Heart left ventricle (tissue), 16 donors: ENCODE results near the gene NPVF. TPM values are rescaled to one million over a fixed set of nuclear protein-coding genes. Genes with fewer than 3 reads are reported as not detected.

Source experiments
- ATAC-seq, 4 donors: fragments of 200-7000 bp; cut with Tn5 transposase; one replicate each; pipeline ENCODE4 v1.9.1; 2020 to 2022; ENCODE audit warnings: moderate library complexity in 4 of 4, mild to moderate bottlenecking in 3 of 4, moderate number of reproducible peaks in 1 of 4
- DNase-seq, 5 donors: peaks; one replicate each; pipeline ENCODE4 v3.0.0-alpha.2; 2020
- H3K27ac ChIP-seq, 12 donors: fragments of 200-600 bp; sonication (generic) in 4 of 12; one replicate each; pipeline versions ENCODE4 v1.5.0 to v1.8.0; 2016 to 2022; ENCODE audit warnings: mild to moderate bottlenecking in 2 of 12
- H3K27me3 ChIP-seq, 9 donors: fragments of 200-600 bp; sonication (generic) in 2 of 9; one replicate each; pipeline versions ENCODE4 v1.5.1 to v1.8.0; 2016 to 2022; ENCODE audit warnings: mild to moderate bottlenecking in 3 of 9
- H3K36me3 ChIP-seq, 9 donors: fragments of 200-600 bp; sonication (generic) in 2 of 9; one replicate each; pipeline versions ENCODE4 v1.5.0 to v1.8.0; 2018 to 2022; ENCODE audit warnings: mild to moderate bottlenecking in 2 of 9
- H3K4me1 ChIP-seq, 12 donors: fragments of 200-600 bp; sonication (generic) in 4 of 12; one replicate each; pipeline versions ENCODE4 v1.5.0 to v1.8.0; 2016 to 2022; ENCODE audit warnings: mild to moderate bottlenecking in 3 of 12
- H3K4me3 ChIP-seq, 12 donors: fragments of 200-600 bp; sonication (generic) in 4 of 12; one replicate each; pipeline versions ENCODE4 v1.5.0 to v1.8.0; 2017 to 2022; ENCODE audit warnings: mild to moderate bottlenecking in 9 of 12, moderate library complexity in 4 of 12
- H3K9me3 ChIP-seq, 12 donors: fragments of 200-600 bp; sonication (generic) in 4 of 12; one replicate each; pipeline versions ENCODE4 v1.5.0 to v1.8.0; 2016 to 2022; ENCODE audit warnings: mild to moderate bottlenecking in 1 of 12
- CTCF ChIP-seq, 12 donors: fragments of 200-600 bp; sonication (generic) in 4 of 12; IDR thresholded peaks; one replicate each; pipeline versions ENCODE4 v1.5.0 to v1.8.0; 2018 to 2022; ENCODE audit warnings: antibody characterized with exemption in 12 of 12, mild to moderate bottlenecking in 5 of 12
- POLR2A ChIP-seq, 2 donors: fragments of 450-650 bp; IDR thresholded peaks; one replicate each; pipeline ENCODE4 v1.6.1; 2017; ENCODE audit warnings: antibody characterized with exemption in 2 of 2, mild to moderate bottlenecking in 2 of 2, moderate library complexity in 2 of 2
- WGBS, 4 donors: extraction: QIAGEN DNeasy Blood & Tissue Kit in 2 of 4; methylation state at CpG; one replicate each; pipeline versions ENCODE4 v1.1.5 to v1.1.7; 2013 to 2018; 5-methylcytosine and 5-hydroxymethylcytosine counted together
- intact Hi-C, 10 donors: fragments of 100-400 bp; cut with DNase I; formaldehyde crosslinking; loops; one replicate each; pipeline versions ENCODE4 v1.11.1 to v1.14.2; 2022
- polyA plus RNA-seq, 2 donors: library from polyadenylated mRNA; stranded (reverse); fragments of 200-250 nt; gene quantifications; one replicate each; pipeline ENCODE4 v1.2.3, GENCODE V29; 2013
- total RNA-seq, 9 donors: library from RNA; depleted of rRNA in 2 of 9; stranded (reverse); fragments of >200 nt in 2 of 9; fragmentation: NEBNext Ultra II Directional in 3 of 9; extraction: Animal tissue kit (Norgen Biotek cat#: 25700) in 3 of 9; gene quantifications; one replicate each; pipeline versions ENCODE4 v1.1.0 to v1.2.4, GENCODE V29; 2016 to 2023
- donor health status: ischemic (EF 13 %, LVEDD 7.1; RV severe dilation, severe dysfunction).
- donor health status: healthy with polysubstance abuse.
- donor health status: DM: no; HTN: yes; CAD: no.
- donor health status: DM: no; HTN: no; CAD: no.
- donor health status: ischemic (EF 25% LVEDD 6.9; RV normal size, moderate dysfunction).
- donor health status: ischemic (EF 25% LVEDD 5.7; RV mildly dilated, moderate dysfunction).
- donor health status: healthy.
- donor health status: DM: yes; HTN: yes; CAD: no.
- donor health status: ischemic (EF 35%, LVEDD 5.7; RV mildly dilated, moderate dysfunction).
- donor health status: nonischemic (EF 11% LVEDD 7.7; RV severe dilation, severe dysfunction).
- donor health status: DM: yes; HTN: yes; CAD: no.
- donor health status: PGD.
- donor health status: ischemic (EF 29% LVEDD 5.4; RV normal size, mild dysfunction).
- donor health status: nonischemic (EF 23%, LVEDD 6.1; RV moderate dilation, normal function).

NPVF gene
- total and polyA plus RNA-seq, 11 donors, result not detected

- DNase-seq (no peak), ATAC-seq (no peak)
- intact Hi-C loops, result no loop called here
- H3K9me3 ChIP-seq, result no peaks in the 10 kb centered on the region
- no peak overlapping the region for H3K27ac ChIP-seq
- no peaks in the 10 kb centered on the region for H3K36me3 ChIP-seq
- H3K4me3 ChIP-seq, result no peak overlapping the region
- 64 to 72% (median 69%) methylated on average over 8 of the region's 8 CpGs for WGBS, 4 donors
- peaks cover 0 to 3% (median 0%) of the 10 kb centered on the region in 9 donors for H3K27me3 ChIP-seq
- TF ChIP-seq POLR2A (IDR thresholded peaks at IDR 0.05), result no peak
- TF ChIP-seq CTCF (IDR thresholded peaks at IDR 0.05), result no peak
- H3K4me1 ChIP-seq, result no peaks in the 10 kb centered on the region
Observed at GRCh38 chr7:25215694-25216335, 12.5 kb downstream of the NPVF start.

GRCh38 chr7:25208525-25209221, 19.6 kb downstream of the NPVF start:
- H3K4me3 ChIP-seq, result no peak overlapping the region
- peaks cover 0 to 11% (median 0%) of the 10 kb centered on the region in 9 donors for H3K27me3 ChIP-seq
- intact Hi-C loops, result no loop called here
- no peaks in the 10 kb centered on the region for H3K4me1 ChIP-seq
- no peak overlapping the region for H3K27ac ChIP-seq
- H3K9me3 ChIP-seq, result peaks cover 0 to 11% (median 5%) of the 10 kb centered on the region in 12 donors
- TF ChIP-seq CTCF (IDR thresholded peaks at IDR 0.05), result no peak
- no peak for TF ChIP-seq POLR2A (IDR thresholded peaks at IDR 0.05)
- H3K36me3 ChIP-seq, result no peaks in the 10 kb centered on the region
- WGBS, 4 donors, result 71 to 87% (median 85%) methylated on average over 1 of the region's 1 CpG
- ATAC-seq (no peak), DNase-seq (no peak)

GRCh38 chr7:25207887-25208286, 20.4 kb downstream of the NPVF start:
- WGBS, 4 donors, result 81 to 89% (median 87%) methylated on average over 3 of the region's 3 CpGs
- Histone ChIP-seq H3K9me3 (peaks cover 0 to 11% (median 5%) of the 10 kb centered on the region in 12 donors), H3K27ac (no peak overlapping the region), H3K4me1 (no peaks in the 10 kb centered on the region), H3K27me3 (peaks cover 0 to 18% (median 0%) of the 10 kb centered on the region in 9 donors), H3K36me3 (no peaks in the 10 kb centered on the region), H3K4me3 (no peak overlapping the region)
- intact Hi-C loops, result no loop called here
- DNase-seq (no peak), ATAC-seq (no peak)
- TF ChIP-seq CTCF (IDR thresholded peaks at IDR 0.05) (no peak), POLR2A (IDR thresholded peaks at IDR 0.05) (no peak)

GRCh38 chr7:25206765-25207164, 21.5 kb downstream of the NPVF start:
- DNase-seq, result no peak
- no peak for ATAC-seq
- intact Hi-C loops, result no loop called here
- no peaks in the 10 kb centered on the region for H3K4me1 ChIP-seq
- no peak overlapping the region for H3K4me3 ChIP-seq
- peaks cover 0 to 18% (median 0%) of the 10 kb centered on the region in 9 donors for H3K27me3 ChIP-seq
- no peak overlapping the region for H3K27ac ChIP-seq
- H3K36me3 ChIP-seq, result no peaks in the 10 kb centered on the region
- H3K9me3 ChIP-seq, result peaks cover 0 to 11% (median 5%) of the 10 kb centered on the region in 12 donors
- 72 to 84% (median 78%) methylated on average over 3 of the region's 3 CpGs for WGBS, 4 donors
- no peak for TF ChIP-seq CTCF (IDR thresholded peaks at IDR 0.05)
- TF ChIP-seq POLR2A (IDR thresholded peaks at IDR 0.05), result no peak
